ENCODE data around the gene THOC2. TPM values are rescaled to one million over a fixed set of nuclear protein-coding genes. Genes with fewer than 3 reads are reported as not detected.
"Not testable (repeated sequence)": the region's sequence is repeated elsewhere in the genome, so short reads cannot be mapped to it uniquely, and the experiment has no call there.

Gene THOC2
- polyA plus RNA-seq (2012; ENCODE audit: low read depth, missing spikeins): 38.1 TPM

- peak; percentile 90 for FAIRE-seq
- TF ChIP-seq TAF1 (IDR thresholded peaks at IDR 0.05; ENCODE audit: low read depth, low read length) (peak; percentile 51; the same call in 1 of the 2 replicates), POLR2A (IDR thresholded peaks at IDR 0.05; ENCODE audit: low read depth, low read length) (no peak), POLR2AphosphoS5 (IDR thresholded peaks at IDR 0.05; ENCODE audit: low read depth, low read length) (peak; percentile 51; the same call in 1 of the 2 replicates)
- peak; percentile 48 for DNase-seq (ENCODE audit: insufficient read length, low spot score)
Measured at GRCh38 chrX:123732670-123733363, at the start of gene THOC2. Gene THOC2 (minus strand): TSS chrX:123733052. CDS start chrX:123733022, 30 bp downstream.

GRCh38 chrX:123781786-123782185 lies 48.9 kb upstream of the THOC2 start:
- not testable (repeated sequence) for DNase-seq (ENCODE audit: insufficient read length, low spot score); FAIRE-seq

- TF ChIP-seq POU2F2 (IDR thresholded peaks at IDR 0.05; ENCODE audit: low read depth, low read length): no peak
- no peak for TF ChIP-seq SPI1 (IDR thresholded peaks at IDR 0.05; ENCODE audit: low read depth, low read length)
- TF ChIP-seq TAF1 (IDR thresholded peaks at IDR 0.05; ENCODE audit: low read depth, low read length): no peak
- TF ChIP-seq PAX5 (IDR thresholded peaks at IDR 0.05; ENCODE audit: insufficient read depth, low read length, severe bottlenecking): no peak
- no peak for TF ChIP-seq POLR2AphosphoS5 (IDR thresholded peaks at IDR 0.05; ENCODE audit: low read depth, low read length)
- no peak for TF ChIP-seq POLR2A (IDR thresholded peaks at IDR 0.05; ENCODE audit: low read depth, low read length)
- no peak for FAIRE-seq
- DNase-seq (ENCODE audit: insufficient read length, low spot score): no peak
Measured at GRCh38 chrX:123779908-123780396, 47.1 kb upstream of the THOC2 start.

GRCh38 chrX:123773258-123773988 lies 40.6 kb upstream of the THOC2 start:
- no peak for DNase-seq (ENCODE audit: insufficient read length, low spot score)
- FAIRE-seq: no peak
- TF ChIP-seq POLR2A (IDR thresholded peaks at IDR 0.05; ENCODE audit: low read depth, low read length) (no peak), PAX5 (IDR thresholded peaks at IDR 0.05; ENCODE audit: insufficient read depth, low read length, severe bottlenecking) (no peak), TAF1 (IDR thresholded peaks at IDR 0.05; ENCODE audit: low read depth, low read length) (no peak), POLR2AphosphoS5 (IDR thresholded peaks at IDR 0.05; ENCODE audit: low read depth, low read length) (no peak), POU2F2 (IDR thresholded peaks at IDR 0.05; ENCODE audit: low read depth, low read length) (no peak), SPI1 (IDR thresholded peaks at IDR 0.05; ENCODE audit: low read depth, low read length) (no peak)

- no peak for TF ChIP-seq POLR2AphosphoS5 (IDR thresholded peaks at IDR 0.05; ENCODE audit: low read depth, low read length)
- TF ChIP-seq PAX5 (IDR thresholded peaks at IDR 0.05; ENCODE audit: insufficient read depth, low read length, severe bottlenecking): no peak
- no peak for TF ChIP-seq POU2F2 (IDR thresholded peaks at IDR 0.05; ENCODE audit: low read depth, low read length)
- no peak for TF ChIP-seq POLR2A (IDR thresholded peaks at IDR 0.05; ENCODE audit: low read depth, low read length)
- no peak for TF ChIP-seq SPI1 (IDR thresholded peaks at IDR 0.05; ENCODE audit: low read depth, low read length)
- no peak for TF ChIP-seq TAF1 (IDR thresholded peaks at IDR 0.05; ENCODE audit: low read depth, low read length)
- FAIRE-seq: no peak
- DNase-seq (ENCODE audit: insufficient read length, low spot score): no peak
Measured at GRCh38 chrX:123771449-123772064, 38.7 kb upstream of the THOC2 start.

GRCh38 chrX:123764967-123765871 lies 32.4 kb upstream of the THOC2 start:
- FAIRE-seq (peak; percentile 87), DNase-seq (ENCODE audit: insufficient read length, low spot score) (peak; percentile 36)
- TF ChIP-seq PAX5 (IDR thresholded peaks at IDR 0.05; ENCODE audit: insufficient read depth, low read length, severe bottlenecking) (no peak), POLR2A (IDR thresholded peaks at IDR 0.05; ENCODE audit: low read depth, low read length) (no peak), TAF1 (IDR thresholded peaks at IDR 0.05; ENCODE audit: low read depth, low read length) (no peak), POLR2AphosphoS5 (IDR thresholded peaks at IDR 0.05; ENCODE audit: low read depth, low read length) (peak; percentile 36; the same call in 1 of the 2 replicates), SPI1 (IDR thresholded peaks at IDR 0.05; ENCODE audit: low read depth, low read length) (no peak), POU2F2 (IDR thresholded peaks at IDR 0.05; ENCODE audit: low read depth, low read length) (no peak)

GRCh38 chrX:123759849-123760248 lies 27.0 kb upstream of the THOC2 start:
- DNase-seq (ENCODE audit: insufficient read length, low spot score); FAIRE-seq: not testable (repeated sequence)

GRCh38 chrX:123757794-123758193 lies 24.9 kb upstream of the THOC2 start:
- FAIRE-seq; DNase-seq (ENCODE audit: insufficient read length, low spot score): not testable (repeated sequence)

GRCh38 chrX:123756320-123756719 lies 23.5 kb upstream of the THOC2 start:
- TF ChIP-seq PAX5 (IDR thresholded peaks at IDR 0.05; ENCODE audit: insufficient read depth, low read length, severe bottlenecking) (no peak), SPI1 (IDR thresholded peaks at IDR 0.05; ENCODE audit: low read depth, low read length) (no peak), POLR2AphosphoS5 (IDR thresholded peaks at IDR 0.05; ENCODE audit: low read depth, low read length) (no peak), POU2F2 (IDR thresholded peaks at IDR 0.05; ENCODE audit: low read depth, low read length) (no peak), POLR2A (IDR thresholded peaks at IDR 0.05; ENCODE audit: low read depth, low read length) (no peak), TAF1 (IDR thresholded peaks at IDR 0.05; ENCODE audit: low read depth, low read length) (no peak)
- DNase-seq (ENCODE audit: insufficient read length, low spot score): no peak
- no peak for FAIRE-seq
